PFSK-1 (cell line): ENCODE results near the gene PEX11G.

Source experiments
- FOXP2 ChIP-seq: optimal IDR thresholded peaks from 2 replicates; pipeline ENCODE3; 2011; ENCODE audit warnings: borderline replicate concordance, control low read depth, inconsistent platforms; ENCODE audit not compliant: insufficient read depth; ENCODE audit errors: extremely low read length, extremely low read depth
- POLR2AphosphoS5 ChIP-seq: IDR thresholded peaks from 2 replicates; pipeline ENCODE4 v1.6.1; 2012; ENCODE audit warnings: low read depth, mild to moderate bottlenecking, control low read depth, low read length, moderate library complexity
- REST ChIP-seq, 2 experiments: IDR thresholded peaks; 2 replicates each; pipeline versions ENCODE4 v1.6.1 to v1.8.0; 2011 to 2012; ENCODE audit warnings: low read depth in 2 of 2, low read length in 2 of 2, control low read depth in 1 of 2, inconsistent platforms in 1 of 2, mild to moderate bottlenecking in 1 of 2, moderate library complexity in 1 of 2; ENCODE audit not compliant: insufficient read depth in 1 of 2
- SIN3A ChIP-seq: IDR thresholded peaks from 2 replicates; pipeline ENCODE4 v1.6.1; 2012; ENCODE audit warnings: mild to moderate bottlenecking, low read length, moderate library complexity, borderline replicate concordance; ENCODE audit not compliant: insufficient read depth
- TAF1 ChIP-seq: IDR thresholded peaks from 2 replicates; pipeline ENCODE4 v1.6.1; 2012; ENCODE audit warnings: low read length, control low read depth, borderline replicate concordance; ENCODE audit not compliant: insufficient read depth

The PEX11G gene

GRCh38 chr19:7467009-7467989 is 21.5 kb downstream of the PEX11G start:
- TF ChIP-seq POLR2AphosphoS5 (no peak), FOXP2 (no peak), SIN3A (no peak), TAF1 (no peak), REST (IDR thresholded peaks at IDR 0.05; ENCODE audit: insufficient read depth in 1 of 2, low read depth in 2 of 2, low read length in 2 of 2) (no peak)

- TF ChIP-seq POLR2AphosphoS5 (no peak), REST (IDR thresholded peaks at IDR 0.05; ENCODE audit: insufficient read depth in 1 of 2, low read depth in 2 of 2, low read length in 2 of 2) (no peak), TAF1 (no peak), FOXP2 (no peak), SIN3A (no peak)
Measured at GRCh38 chr19:7463575-7463974, 25.3 kb downstream of the PEX11G start.

- TF ChIP-seq TAF1, result no peak
- no peak for TF ChIP-seq SIN3A
- TF ChIP-seq POLR2AphosphoS5, result no peak
- TF ChIP-seq FOXP2, result no peak
- TF ChIP-seq REST (IDR thresholded peaks at IDR 0.05; ENCODE audit: insufficient read depth in 1 of 2, low read depth in 2 of 2, low read length in 2 of 2), result no peak
Measured at GRCh38 chr19:7461841-7462629, 26.8 kb downstream of the PEX11G start.

GRCh38 chr19:7460562-7460966 is 28.3 kb downstream of the PEX11G start:
- no peak for TF ChIP-seq FOXP2
- TF ChIP-seq POLR2AphosphoS5, result no peak
- no peak for TF ChIP-seq TAF1
- TF ChIP-seq SIN3A, result no peak
- TF ChIP-seq REST (IDR thresholded peaks at IDR 0.05; ENCODE audit: insufficient read depth in 1 of 2, low read depth in 2 of 2, low read length in 2 of 2), result no peak
